Esophagus squamous epithelium (tissue), 5 donors: ENCODE results near the gene B4GALT3. TPM values are rescaled to one million over a fixed set of nuclear protein-coding genes. Genes with fewer than 3 reads are reported as not detected.

Source experiments
- DNase-seq: peaks from one replicate; lab custom pipeline; 2025; lab: John Stamatoyannopoulos, UW
- H3K27ac ChIP-seq, 4 donors: fragments of 200-600 bp; sonication (generic); one replicate each; pipeline ENCODE4 v1.5.1; 2016 to 2019; ENCODE audit warnings: mild to moderate bottlenecking in 1 of 4
- H3K27me3 ChIP-seq, 4 donors: fragments of 200-600 bp; sonication (generic); 1 replicate in 3 of 4; 2 replicates in 1 of 4; pipeline versions ENCODE4 v1.5.1 to v1.6.0; 2017 to 2021; ENCODE audit warnings: antibody characterized with exemption in 1 of 4
- H3K36me3 ChIP-seq, 3 donors: fragments of 200-600 bp; sonication (generic); one replicate each; pipeline ENCODE4 v1.5.1; 2016 to 2019
- H3K4me1 ChIP-seq, 3 donors: fragments of 200-600 bp; sonication (generic); one replicate each; pipeline ENCODE4 v1.5.1; 2017 to 2019
- H3K4me3 ChIP-seq, 4 donors: fragments of 200-600 bp; sonication (generic); 1 replicate in 3 of 4; 2 replicates in 1 of 4; pipeline ENCODE4 v1.5.1; 2016 to 2019; ENCODE audit warnings: mild to moderate bottlenecking in 2 of 4, moderate library complexity in 1 of 4
- H3K9me3 ChIP-seq, 3 donors: fragments of 200-600 bp; sonication (generic); one replicate each; pipeline ENCODE4 v1.5.1; 2016 to 2019
- POLR2A ChIP-seq, 4 donors: fragments of 450-650 bp; IDR thresholded peaks; one replicate each; pipeline ENCODE4 v1.6.1; 2017; ENCODE audit warnings: antibody characterized with exemption in 4 of 4, mild to moderate bottlenecking in 4 of 4, moderate library complexity in 3 of 4
- WGBS, 2 donors: methylation state at CpG; one replicate each; pipeline ENCODE4 v1.1.5; 2018; 5-methylcytosine and 5-hydroxymethylcytosine counted together
- intact Hi-C: fragments of 100-400 bp; cut with DNase I; formaldehyde crosslinking; loops from one replicate; pipeline ENCODE4 v1.15.0; 2022
- total RNA-seq, 4 donors: library from RNA; depleted of rRNA; stranded (reverse); fragments of >200 nt; gene quantifications; one replicate each; pipeline ENCODE4 v1.1.0, GENCODE V29; 2016
- TF ChIP-seq, protein P1 (sequence below), 6 experiments: fragments of 450-650 bp in 4 of 6; fragments of 200-600 bp in 2 of 6; sonication (generic) in 2 of 6; IDR thresholded peaks; one replicate each; pipeline ENCODE4 v1.5.1; 2016 to 2019; ENCODE audit warnings: antibody characterized with exemption in 6 of 6, mild to moderate bottlenecking in 4 of 6, moderate library complexity in 4 of 6
- donor health status: DM: yes; HTN: yes; CAD: no.

B4GALT3 gene
- total RNA-seq, 4 donors from 2014 or later = 16.1 to 29.9 (median 18.1) TPM

DNA sequence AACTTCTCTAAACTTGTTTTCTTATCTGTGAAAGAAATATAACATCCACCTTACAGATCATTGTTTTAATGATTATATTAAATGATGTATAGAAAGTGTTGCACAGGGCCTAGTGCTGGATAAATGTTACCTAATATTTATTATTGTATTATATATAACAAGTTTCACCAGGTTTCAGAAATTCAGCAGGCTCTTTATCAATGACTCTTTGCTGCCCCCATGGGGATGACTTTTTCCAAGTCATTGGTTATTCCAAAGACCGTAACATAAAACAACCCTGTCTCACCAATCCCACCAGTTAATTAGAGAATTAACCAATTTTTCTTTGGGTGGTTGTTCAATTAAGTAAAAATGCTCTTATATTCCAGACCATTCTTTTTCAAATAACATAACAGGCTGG, 37.5 kb downstream of the B4GALT3 start:
- H3K36me3 ChIP-seq = no peaks in the 10 kb centered on the region
- no peaks in the 10 kb centered on the region for H3K27me3 ChIP-seq
- WGBS, 2 donors = 26 to 35% methylated on average over 1 of the region's 1 CpG
- TF ChIP-seq POLR2A (IDR thresholded peaks at IDR 0.05) = no peak
- TF ChIP-seq, protein P1, sequence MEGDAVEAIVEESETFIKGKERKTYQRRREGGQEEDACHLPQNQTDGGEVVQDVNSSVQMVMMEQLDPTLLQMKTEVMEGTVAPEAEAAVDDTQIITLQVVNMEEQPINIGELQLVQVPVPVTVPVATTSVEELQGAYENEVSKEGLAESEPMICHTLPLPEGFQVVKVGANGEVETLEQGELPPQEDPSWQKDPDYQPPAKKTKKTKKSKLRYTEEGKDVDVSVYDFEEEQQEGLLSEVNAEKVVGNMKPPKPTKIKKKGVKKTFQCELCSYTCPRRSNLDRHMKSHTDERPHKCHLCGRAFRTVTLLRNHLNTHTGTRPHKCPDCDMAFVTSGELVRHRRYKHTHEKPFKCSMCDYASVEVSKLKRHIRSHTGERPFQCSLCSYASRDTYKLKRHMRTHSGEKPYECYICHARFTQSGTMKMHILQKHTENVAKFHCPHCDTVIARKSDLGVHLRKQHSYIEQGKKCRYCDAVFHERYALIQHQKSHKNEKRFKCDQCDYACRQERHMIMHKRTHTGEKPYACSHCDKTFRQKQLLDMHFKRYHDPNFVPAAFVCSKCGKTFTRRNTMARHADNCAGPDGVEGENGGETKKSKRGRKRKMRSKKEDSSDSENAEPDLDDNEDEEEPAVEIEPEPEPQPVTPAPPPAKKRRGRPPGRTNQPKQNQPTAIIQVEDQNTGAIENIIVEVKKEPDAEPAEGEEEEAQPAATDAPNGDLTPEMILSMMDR (IDR thresholded peaks at IDR 0.05) = peak in 5 of 6 experiments; percentile 32 to 56 (median 45)
- peaks cover 0 to 6% (median 0%) of the 10 kb centered on the region in 3 donors for H3K4me1 ChIP-seq
- H3K9me3 ChIP-seq = no peaks in the 10 kb centered on the region
- no peak for DNase-seq
- intact Hi-C loops = loop anchor here (10.0 kb wide), 1 partner anchor 305 kb away; no protein-coding TSS in a partner anchor
- no peak overlapping the region for H3K27ac ChIP-seq
- H3K4me3 ChIP-seq = no peak overlapping the region

DNA sequence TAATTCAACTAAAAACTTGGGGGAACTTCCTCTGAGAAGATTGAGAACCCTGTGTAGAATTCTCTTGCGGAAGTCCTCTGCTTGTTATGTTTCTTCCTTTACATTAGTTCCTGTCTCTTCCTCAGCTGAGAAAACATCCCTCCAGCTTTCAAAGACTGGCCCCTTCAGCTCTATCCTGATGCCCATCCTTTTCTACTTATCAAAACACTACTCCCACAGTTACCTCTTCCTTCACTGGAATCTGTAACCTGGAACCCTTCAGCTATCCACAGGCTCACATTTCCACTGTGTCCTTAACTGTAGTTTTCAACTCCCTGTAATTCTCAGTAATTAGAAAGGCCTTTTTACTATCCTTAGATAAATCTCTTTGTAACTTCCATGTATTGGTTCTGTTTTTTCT, 38.9 kb downstream of the B4GALT3 start:
- H3K27ac ChIP-seq = peak overlapping the region in 1 of 4 donors; percentile 22
- intact Hi-C loops = loop anchor here (10.0 kb wide), 1 partner anchor 304 kb away; no protein-coding TSS in a partner anchor
- no peaks in the 10 kb centered on the region for H3K36me3 ChIP-seq
- H3K9me3 ChIP-seq = no peaks in the 10 kb centered on the region
- DNase-seq = no peak
- H3K27me3 ChIP-seq = no peaks in the 10 kb centered on the region
- WGBS, 2 donors = 82 to 86% methylated on average over 1 of the region's 1 CpG
- no peak overlapping the region for H3K4me3 ChIP-seq
- no peak for TF ChIP-seq POLR2A (IDR thresholded peaks at IDR 0.05)
- TF ChIP-seq, protein P1 (IDR thresholded peaks at IDR 0.05) = no peak
- peaks cover 9 to 19% (median 12%) of the 10 kb centered on the region in 3 donors for H3K4me1 ChIP-seq

DNA sequence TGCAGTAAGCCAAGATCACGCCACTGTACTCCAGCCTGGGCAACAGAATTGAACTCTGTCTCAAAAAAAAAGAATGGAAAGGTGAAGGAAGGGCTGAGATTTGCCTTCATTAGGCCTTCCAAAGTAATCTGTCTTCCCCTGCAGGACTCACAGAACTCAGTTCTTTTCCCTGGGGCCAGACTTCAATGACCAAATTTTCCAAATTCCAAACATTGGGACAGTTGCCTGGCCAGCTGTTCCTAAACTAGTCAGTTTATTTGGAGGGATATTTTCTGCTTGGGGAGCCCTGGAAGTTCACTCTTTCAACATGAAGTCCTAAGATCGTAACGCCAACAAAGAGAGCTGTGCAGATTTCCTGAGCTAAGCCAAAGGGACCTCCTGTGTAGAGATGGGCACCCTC, 39.4 kb downstream of the B4GALT3 start:
- WGBS, 2 donors = 59 to 79% methylated on average over 3 of the region's 3 CpGs
- no peak for TF ChIP-seq POLR2A (IDR thresholded peaks at IDR 0.05)
- TF ChIP-seq, protein P1 (IDR thresholded peaks at IDR 0.05) = no peak
- no peaks in the 10 kb centered on the region for H3K27me3 ChIP-seq
- no peaks in the 10 kb centered on the region for H3K9me3 ChIP-seq
- peaks cover 10 to 21% (median 12%) of the 10 kb centered on the region in 3 donors for H3K4me1 ChIP-seq
- H3K36me3 ChIP-seq = no peaks in the 10 kb centered on the region
- no peak for DNase-seq
- H3K4me3 ChIP-seq = no peak overlapping the region
- peak overlapping the region in 1 of 4 donors; percentile 22 for H3K27ac ChIP-seq
- intact Hi-C loops = loop anchor here (10.0 kb wide), 1 partner anchor 303 kb away; no protein-coding TSS in a partner anchor

DNA sequence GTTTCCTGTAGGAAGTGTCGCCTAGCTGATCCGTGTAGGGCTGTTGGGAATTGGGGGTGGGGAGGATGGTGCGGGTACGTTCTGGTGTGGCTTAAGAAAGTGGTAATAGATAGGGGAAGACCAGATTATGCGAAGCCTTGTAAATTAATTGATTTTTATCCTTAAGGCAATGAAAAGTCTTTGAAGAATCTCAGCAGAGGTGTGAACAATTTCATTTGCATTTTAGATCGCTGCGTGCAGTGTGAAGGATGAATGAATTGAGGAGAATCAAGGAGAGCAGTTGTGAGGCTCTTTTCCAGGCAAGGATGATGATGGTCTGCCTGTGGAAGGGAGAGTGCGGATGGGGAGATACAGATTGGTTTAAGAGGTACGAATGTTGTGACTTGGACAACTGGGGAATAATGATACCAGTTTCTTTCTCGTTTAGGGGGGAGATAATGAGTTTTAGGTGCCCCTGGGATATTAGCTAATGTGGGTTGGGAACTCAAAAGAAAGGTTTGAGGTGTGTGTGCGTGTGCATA, 44.0 kb downstream of the B4GALT3 start:
- Histone ChIP-seq H3K27ac (peak overlapping the region; percentile 93 to 98 (median 96)), H3K4me1 (peaks cover 22 to 53% (median 24%) of the 10 kb centered on the region in 3 donors), H3K27me3 (no peaks in the 10 kb centered on the region), H3K4me3 (peak overlapping the region; percentile 64 to 89 (median 80)), H3K9me3 (no peaks in the 10 kb centered on the region), H3K36me3 (peaks cover 0 to 25% (median 11%) of the 10 kb centered on the region in 3 donors)
- TF ChIP-seq, protein P1 (IDR thresholded peaks at IDR 0.05) = no peak
- no peak for TF ChIP-seq POLR2A (IDR thresholded peaks at IDR 0.05)
- no peak for DNase-seq
- 4% methylated on average over 10 to 11 of the region's 11 CpGs for WGBS, 2 donors
- intact Hi-C loops = loop anchor here (10.0 kb wide), 1 partner anchor 298 kb away; no protein-coding TSS in a partner anchor
